SU-DHL-6 (cell line): ENCODE results near the gene DTX3.

Experiments used
- H2AFZ ChIP-seq: fragments of 200-600 bp; sonication (generic); 2 replicates; pipeline ENCODE4 v1.6.1; 2014; ENCODE audit warnings: low read depth, mild to moderate bottlenecking, moderate library complexity, mixed read lengths, antibody characterized with exemption, low read length; ENCODE audit not compliant: severe bottlenecking
- H3F3A ChIP-seq: fragments of 200-600 bp; shearing (Covaris generic); 2 replicates; pipeline ENCODE4 v1.6.0; 2016; ENCODE audit warnings: antibody characterized with exemption, mild to moderate bottlenecking; ENCODE audit not compliant: insufficient read depth
- H3K27ac ChIP-seq: fragments of 200-600 bp; sonication (generic); 2 replicates; pipeline ENCODE4 v1.5.1; 2016; ENCODE audit warnings: low read depth, mild to moderate bottlenecking, low read length, moderate library complexity, mixed read lengths
- H3K27me3 ChIP-seq: fragments of 200-600 bp; sonication (generic), shearing (Covaris generic); 2 replicates; pipeline ENCODE4 v1.6.0; 2014; ENCODE audit warnings: mild to moderate bottlenecking, low read length
- H3K36me3 ChIP-seq: fragments of 200-600 bp; sonication (generic); 2 replicates; pipeline ENCODE4 v1.6.1; 2014; ENCODE audit warnings: mild to moderate bottlenecking, low read length, mixed read lengths
- H3K4me2 ChIP-seq: fragments of 300-600, 200-600 bp; shearing (Covaris generic), sonication (generic); 2 replicates; pipeline ENCODE4 v1.6.0; 2014; ENCODE audit warnings: low read length, low read depth, mild to moderate bottlenecking; ENCODE audit not compliant: poor library complexity, severe bottlenecking
- H3K4me3 ChIP-seq: fragments of 200-600 bp; sonication (generic); 2 replicates; pipeline ENCODE4 v1.5.1; 2014; ENCODE audit warnings: antibody characterized with exemption, low read length, mild to moderate bottlenecking, mixed read lengths; ENCODE audit not compliant: insufficient read depth, poor library complexity, severe bottlenecking
- H3K79me2 ChIP-seq: fragments of 200-600 bp; sonication (generic); 2 replicates; pipeline ENCODE4 v1.6.1; 2014; ENCODE audit warnings: mild to moderate bottlenecking, low read length, moderate library complexity; ENCODE audit not compliant: insufficient read depth
- H3K9ac ChIP-seq: fragments of 200-600 bp; sonication (generic); 2 replicates; pipeline ENCODE4 v1.7.0; 2014; ENCODE audit warnings: mild to moderate bottlenecking, low read length
- H3K9me2 ChIP-seq: fragments of 200-600 bp; sonication (generic); replicated peaks from 2 replicates; pipeline ENCODE4 v1.6.1; 2014; ENCODE audit warnings: low read length; ENCODE audit not compliant: insufficient read depth
- H3K9me3 ChIP-seq: fragments of 200-600 bp; sonication (generic); 2 replicates; pipeline ENCODE4 v1.6.1; 2014; ENCODE audit warnings: low read length, mixed read lengths; ENCODE audit not compliant: insufficient read depth
- H4K20me1 ChIP-seq: fragments of 200-600 bp; sonication (generic); 2 replicates; pipeline ENCODE4 v1.6.1; 2014; ENCODE audit warnings: low read depth, mild to moderate bottlenecking, antibody characterized with exemption, low read length, moderate library complexity, mixed read lengths
- EZH2phosphoT487 ChIP-seq: fragments of 200-600 bp; sonication (generic), shearing (Covaris generic); conservative IDR thresholded peaks from 2 replicates; pipeline ENCODE4 v1.6.1; 2018; ENCODE audit warnings: mild to moderate bottlenecking, antibody characterized with exemption, low read length, moderate library complexity, mixed read lengths
- TF ChIP-seq, protein P1 (sequence below): fragments of 200-600 bp; sonication (generic); IDR thresholded peaks from one replicate; pipeline ENCODE4 v1.5.1; 2017; ENCODE audit warnings: antibody characterized with exemption, mild to moderate bottlenecking, low read length, moderate library complexity; ENCODE audit not compliant: insufficient read depth, poor library complexity, severe bottlenecking

The DTX3 gene

DNA sequence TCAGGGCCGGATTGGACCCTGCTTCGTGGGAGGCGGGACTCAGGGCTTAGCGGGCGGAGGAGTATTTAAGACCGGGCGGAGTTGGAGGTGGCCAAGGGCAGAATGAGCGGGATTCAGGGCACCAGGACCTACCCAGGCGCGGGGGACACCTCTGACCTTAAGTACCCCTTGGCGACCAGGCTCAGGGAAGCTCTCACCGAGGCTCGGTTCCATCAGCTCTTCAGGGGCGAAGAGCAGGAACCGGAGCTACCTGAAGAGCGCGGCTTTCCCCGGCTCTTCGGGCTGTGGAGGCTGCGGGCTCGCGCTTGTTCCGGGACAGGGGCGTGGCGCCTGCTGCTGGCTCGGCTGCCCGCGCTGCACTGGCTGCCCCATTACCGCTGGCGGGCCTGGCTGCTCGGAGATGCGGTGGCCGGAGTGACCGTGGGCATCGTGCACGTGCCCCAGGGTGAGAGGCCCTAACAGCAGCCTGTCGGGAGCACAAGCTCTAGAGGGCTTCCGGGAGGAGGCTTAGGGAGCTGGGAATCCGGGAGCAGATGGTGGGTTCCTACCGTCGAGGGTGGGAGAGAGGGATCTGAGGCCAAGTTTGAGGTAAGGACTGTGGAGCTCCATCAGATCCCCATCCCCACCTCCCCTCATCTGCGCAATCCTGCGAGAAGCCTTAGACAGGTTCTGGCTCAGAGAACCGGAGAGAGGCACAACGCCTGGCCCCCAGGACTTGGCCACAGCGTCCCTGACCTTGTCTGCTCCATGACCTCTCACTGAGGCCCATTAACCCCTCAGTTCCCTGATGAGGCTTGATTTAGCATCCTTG is 15.0 kb downstream of the DTX3 start:
- H3K27me3 ChIP-seq = no peaks in the 10 kb centered on the region

GRCh38 chr12:57620245-57620935 is 15.8 kb downstream of the DTX3 start:
- H3K79me2 ChIP-seq = no peaks in the 10 kb centered on the region
- no peaks in the 10 kb centered on the region for H3K9me3 ChIP-seq
- H3K9me2 ChIP-seq = no peaks in the 10 kb centered on the region
- H3K36me3 ChIP-seq = no peaks in the 10 kb centered on the region
- H3K27me3 ChIP-seq = no peaks in the 10 kb centered on the region
- H2AFZ ChIP-seq = no peak overlapping the region
- H4K20me1 ChIP-seq = no peaks in the 10 kb centered on the region
- no peak overlapping the region for H3K27ac ChIP-seq
- no peak overlapping the region for H3K4me3 ChIP-seq
- H3K4me2 ChIP-seq = no peak overlapping the region
- no peak overlapping the region for H3K9ac ChIP-seq
- TF ChIP-seq EZH2phosphoT487 = no peak
- TF ChIP-seq, protein P1, sequence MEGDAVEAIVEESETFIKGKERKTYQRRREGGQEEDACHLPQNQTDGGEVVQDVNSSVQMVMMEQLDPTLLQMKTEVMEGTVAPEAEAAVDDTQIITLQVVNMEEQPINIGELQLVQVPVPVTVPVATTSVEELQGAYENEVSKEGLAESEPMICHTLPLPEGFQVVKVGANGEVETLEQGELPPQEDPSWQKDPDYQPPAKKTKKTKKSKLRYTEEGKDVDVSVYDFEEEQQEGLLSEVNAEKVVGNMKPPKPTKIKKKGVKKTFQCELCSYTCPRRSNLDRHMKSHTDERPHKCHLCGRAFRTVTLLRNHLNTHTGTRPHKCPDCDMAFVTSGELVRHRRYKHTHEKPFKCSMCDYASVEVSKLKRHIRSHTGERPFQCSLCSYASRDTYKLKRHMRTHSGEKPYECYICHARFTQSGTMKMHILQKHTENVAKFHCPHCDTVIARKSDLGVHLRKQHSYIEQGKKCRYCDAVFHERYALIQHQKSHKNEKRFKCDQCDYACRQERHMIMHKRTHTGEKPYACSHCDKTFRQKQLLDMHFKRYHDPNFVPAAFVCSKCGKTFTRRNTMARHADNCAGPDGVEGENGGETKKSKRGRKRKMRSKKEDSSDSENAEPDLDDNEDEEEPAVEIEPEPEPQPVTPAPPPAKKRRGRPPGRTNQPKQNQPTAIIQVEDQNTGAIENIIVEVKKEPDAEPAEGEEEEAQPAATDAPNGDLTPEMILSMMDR = no peak
- no peaks in the 10 kb centered on the region for H3F3A ChIP-seq

More for the DNA sequence above, 15.0 kb downstream of the DTX3 start:
- TF ChIP-seq, protein P1 = no peak
- TF ChIP-seq EZH2phosphoT487 = no peak
- H3K36me3 ChIP-seq = no peaks in the 10 kb centered on the region
- no peaks in the 10 kb centered on the region for H3F3A ChIP-seq
- H3K4me2 ChIP-seq = no peak overlapping the region
- H2AFZ ChIP-seq = no peak overlapping the region
- no peaks in the 10 kb centered on the region for H3K9me2 ChIP-seq
- no peaks in the 10 kb centered on the region for H3K79me2 ChIP-seq
- H3K4me3 ChIP-seq = no peak overlapping the region
- no peaks in the 10 kb centered on the region for H4K20me1 ChIP-seq
- H3K27ac ChIP-seq = no peak overlapping the region
- H3K9me3 ChIP-seq = no peaks in the 10 kb centered on the region
- no peak overlapping the region for H3K9ac ChIP-seq

DNA sequence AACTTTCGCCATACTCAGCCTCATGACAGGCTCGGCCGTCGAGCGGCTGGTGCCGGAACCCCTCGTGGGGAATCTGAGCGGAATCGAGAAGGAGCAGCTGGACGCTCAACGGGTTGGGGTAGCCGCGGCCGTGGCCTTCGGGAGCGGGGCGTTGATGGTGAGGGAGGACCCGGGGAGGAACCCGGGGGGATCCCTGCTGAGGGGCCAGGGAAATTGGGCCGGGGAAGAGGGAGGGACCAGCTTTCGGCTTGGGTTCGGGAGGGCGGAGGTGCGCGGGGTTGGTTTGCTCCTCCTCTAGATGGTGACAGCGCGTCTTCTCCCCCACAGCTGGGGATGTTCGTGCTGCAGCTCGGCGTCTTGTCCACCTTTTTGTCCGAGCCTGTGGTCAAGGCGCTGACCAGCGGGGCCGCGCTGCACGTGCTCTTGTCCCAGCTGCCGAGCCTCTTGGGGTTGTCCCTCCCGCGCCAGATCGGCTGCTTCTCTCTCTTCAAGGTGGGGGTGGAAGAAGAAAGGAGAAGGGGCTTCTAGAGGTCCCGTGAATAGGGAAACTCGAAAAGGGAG is 16.4 kb downstream of the DTX3 start:
- Histone ChIP-seq H3K27me3 (no peaks in the 10 kb centered on the region), H3F3A (no peaks in the 10 kb centered on the region), H3K4me2 (no peak overlapping the region), H3K36me3 (no peaks in the 10 kb centered on the region), H3K9me3 (no peaks in the 10 kb centered on the region), H3K9me2 (no peaks in the 10 kb centered on the region), H3K9ac (no peak overlapping the region), H2AFZ (no peak overlapping the region), H4K20me1 (no peaks in the 10 kb centered on the region), H3K27ac (no peak overlapping the region), H3K4me3 (no peak overlapping the region), H3K79me2 (no peaks in the 10 kb centered on the region)
- TF ChIP-seq, protein P1 = no peak
- no peak for TF ChIP-seq EZH2phosphoT487
